ENCODE results near the gene KAZN.

GRCh38 chr1:14598498-14599182 lies at the start of gene KAZN:
- no peak for TF ChIP-seq CTCF (IDR thresholded peaks at IDR 0.05)
- TF ChIP-seq POLR2A (IDR thresholded peaks at IDR 0.05): no peak
